ENCODE results near the gene AFG1L. TPM values are rescaled to one million over a fixed set of nuclear protein-coding genes. Genes with fewer than 3 reads are reported as not detected.

AFG1L gene
- polyA plus RNA-seq, 4 donors: 4.9 to 8.7 (median 7.3) TPM

DNA sequence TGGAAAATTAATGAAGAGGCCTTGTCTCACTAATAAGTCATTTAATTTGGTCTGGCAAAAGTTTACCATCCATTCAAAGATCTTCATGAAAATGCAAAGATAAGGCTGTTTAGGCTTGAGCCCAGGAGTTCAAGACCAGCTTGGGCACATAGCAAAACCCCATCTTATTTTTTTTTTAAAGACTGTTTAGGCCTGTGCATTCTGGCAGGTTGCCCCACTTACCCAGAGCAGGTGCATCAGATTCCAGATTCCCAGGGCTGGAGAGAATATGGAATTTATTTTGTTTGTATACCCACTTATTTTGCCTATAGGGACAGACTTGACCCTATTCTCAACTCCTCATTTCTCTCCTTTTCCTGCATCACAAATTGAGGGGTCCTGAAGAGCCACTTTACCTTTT, 271.6 kb downstream of the AFG1L start:
- DNase-seq (ENCODE audit: low read depth in 4 of 4, low spot score in 3 of 4): no peak

DNA sequence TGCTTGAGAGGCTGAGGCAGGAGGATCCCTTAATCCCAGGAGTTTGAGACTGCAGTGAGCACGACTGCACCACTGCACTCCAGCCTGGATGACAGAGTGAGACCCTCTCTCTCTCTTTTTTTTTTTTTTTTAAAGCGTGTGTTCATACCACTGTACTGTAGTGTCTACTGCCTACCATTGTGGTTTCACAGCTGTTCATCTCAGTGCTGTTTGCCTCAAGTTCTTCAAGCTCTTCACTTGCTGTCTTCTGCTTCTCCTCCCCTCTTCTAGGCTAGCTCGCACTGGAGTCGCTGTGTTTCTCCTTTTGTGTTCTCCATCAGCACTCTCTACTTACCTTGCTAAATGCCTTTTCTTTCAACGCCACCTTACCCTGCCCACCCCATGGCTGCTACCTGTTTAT, 273.2 kb downstream of the AFG1L start:
- DNase-seq (ENCODE audit: low read depth in 4 of 4, low spot score in 3 of 4): no peak

DNA sequence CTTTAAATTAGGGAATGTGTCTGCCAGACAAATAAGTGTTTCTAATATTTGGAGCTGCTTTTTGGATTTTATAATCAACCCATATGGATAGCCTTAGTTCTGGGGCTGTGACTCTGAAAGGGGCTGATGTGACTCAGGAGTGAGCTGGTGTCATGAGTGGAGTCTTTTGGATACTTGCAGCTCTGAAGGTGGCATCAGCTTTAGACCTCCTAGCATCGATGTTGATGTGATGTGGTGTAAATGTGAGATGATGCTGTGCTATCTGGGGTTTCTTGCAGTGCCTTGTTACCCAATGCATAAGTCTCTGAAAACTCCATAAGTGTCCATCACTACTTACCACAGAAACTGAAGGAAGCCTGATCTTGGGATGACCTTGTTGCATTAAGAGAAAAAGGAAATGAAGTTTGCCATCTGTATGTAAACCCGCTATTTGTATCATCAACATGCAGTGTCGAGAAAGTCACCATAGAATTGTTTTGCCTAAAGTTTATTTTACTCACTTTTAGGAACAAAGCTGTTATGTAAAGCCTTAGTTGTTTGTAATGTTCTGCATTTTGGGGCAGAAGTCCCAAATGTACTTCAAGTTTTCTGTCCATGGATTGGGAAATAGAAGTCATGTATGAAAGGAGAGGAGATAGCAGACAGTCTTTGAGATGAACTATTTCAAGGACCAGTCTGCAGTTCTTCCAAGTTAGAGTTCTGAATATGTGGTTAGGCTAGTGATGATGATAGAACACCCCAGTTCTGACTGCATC, 273.9 kb downstream of the AFG1L start:
- no peak for DNase-seq (ENCODE audit: low read depth in 4 of 4, low spot score in 3 of 4)

DNA sequence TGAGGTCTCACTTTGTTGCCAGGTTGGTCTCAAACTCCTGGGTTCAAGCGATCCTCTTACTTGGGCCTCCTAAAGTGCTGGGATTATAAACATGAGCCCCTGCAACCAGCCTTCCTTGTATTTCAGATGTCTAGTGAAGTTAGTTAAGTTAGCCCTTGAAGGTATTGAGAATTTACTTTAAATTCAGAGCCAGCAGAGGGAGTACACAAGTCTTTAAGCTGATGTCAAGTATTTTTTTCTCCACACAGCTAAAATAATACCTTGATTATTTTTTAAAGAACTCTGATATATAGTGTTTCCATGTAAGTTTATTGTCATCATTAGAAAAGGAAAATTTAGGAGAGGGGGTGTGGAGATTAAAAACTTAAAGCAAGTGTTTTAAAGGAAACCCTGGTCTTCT, 275.7 kb downstream of the AFG1L start:
- no peak for DNase-seq (ENCODE audit: low read depth in 4 of 4, low spot score in 3 of 4)

DNA sequence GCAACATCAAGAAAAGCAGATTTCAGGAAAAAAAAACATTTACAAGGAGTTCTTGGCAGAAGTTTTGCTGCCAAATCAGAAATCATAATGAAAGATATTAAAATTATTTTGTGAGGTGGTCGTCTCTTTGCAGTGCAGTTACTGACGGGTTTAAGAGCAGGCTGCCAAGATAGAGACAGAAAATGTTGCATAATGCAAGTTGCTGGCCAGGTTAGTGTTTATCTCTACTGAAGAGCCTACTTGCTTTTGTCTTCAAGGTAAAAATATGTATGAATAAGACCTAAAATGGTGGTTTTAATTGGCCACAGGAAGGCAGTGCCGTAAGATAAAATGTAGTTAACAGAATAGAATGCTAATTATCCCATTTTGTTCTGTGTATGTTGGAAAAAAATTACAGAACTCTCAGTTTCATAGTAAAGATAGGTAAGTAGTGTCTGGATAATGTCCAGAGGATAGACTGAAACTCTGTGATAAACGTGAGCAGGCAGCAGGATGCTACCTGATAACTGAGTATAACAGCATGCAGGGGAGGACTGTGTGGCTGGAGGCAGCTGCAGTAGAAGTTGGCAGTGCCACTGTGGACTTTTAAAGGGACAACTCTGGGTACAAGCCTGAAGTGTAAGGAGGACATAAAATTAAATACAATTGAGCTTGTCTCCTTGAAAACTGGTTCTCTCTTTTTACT, 279.7 kb downstream of the AFG1L start:
- DNase-seq (ENCODE audit: low read depth in 4 of 4, low spot score in 3 of 4): no peak

Other genes with a start within 250 kb of the AFG1L start
- gene OSTM1, start 220.3 kb upstream of the AFG1L start, polyA plus RNA-seq (ENCODE audit: insufficient read length in 4 of 4): 10 to 100 TPM; 27.7 to 34.6 (median 30.0) TPM
- gene NR2E1, start 129.0 kb upstream of the AFG1L start, polyA plus RNA-seq (ENCODE audit: insufficient read length in 4 of 4): under 1 TPM in 1 of 4 donors, not detected in 3; 0.05 TPM
- 100 to 1,000 TPM; 205 to 300 (median 248) TPM for gene SNX3, start 34.0 kb upstream of the AFG1L start, polyA plus RNA-seq (ENCODE audit: insufficient read length in 4 of 4)